ENCODE measurements around the gene FETUB. TPM values are rescaled to one million over a fixed set of nuclear protein-coding genes. Genes with fewer than 3 reads are reported as not detected.
"Not testable (repeated sequence)": the region's sequence is repeated elsewhere in the genome, so short reads cannot be mapped to it uniquely, and the experiment has no call there.

FETUB gene
- polyA plus RNA-seq, 2 donors = 3.3 to 5.0 TPM

- Histone ChIP-seq H3K9me3 (ENCODE audit: control insufficient read depth in 2 of 2, insufficient read depth in 1 of 2, low read depth in 1 of 2, low read length in 1 of 2) (peaks cover 0 to 3% of the 10 kb centered on the region in 2 donors), H3K36me3 (ENCODE audit: control insufficient read depth in 2 of 2, insufficient read depth in 2 of 2, low read length in 1 of 2) (no peaks in the 10 kb centered on the region), H3K27me3 (ENCODE audit: control insufficient read depth in 1 of 2, insufficient read depth in 2 of 2, low read length in 2 of 2) (no peaks in the 10 kb centered on the region), H3K4me1 (ENCODE audit: control insufficient read depth in 2 of 2, insufficient read depth in 2 of 2, low read length in 1 of 2) (peaks cover 0 to 2% of the 10 kb centered on the region in 2 donors), H3K4me3 (ENCODE audit: low read depth in 1 of 2, low read length in 2 of 2) (no peak overlapping the region), H3K27ac (ENCODE audit: low read depth in 2 of 2, low read length in 1 of 2) (no peak overlapping the region)
- 64 to 80% methylated on average over 3 of the region's 3 CpGs for WGBS, 2 donors
Observed at GRCh38 chr3:186682812-186683211, 42.6 kb downstream of the FETUB start.

DNA sequence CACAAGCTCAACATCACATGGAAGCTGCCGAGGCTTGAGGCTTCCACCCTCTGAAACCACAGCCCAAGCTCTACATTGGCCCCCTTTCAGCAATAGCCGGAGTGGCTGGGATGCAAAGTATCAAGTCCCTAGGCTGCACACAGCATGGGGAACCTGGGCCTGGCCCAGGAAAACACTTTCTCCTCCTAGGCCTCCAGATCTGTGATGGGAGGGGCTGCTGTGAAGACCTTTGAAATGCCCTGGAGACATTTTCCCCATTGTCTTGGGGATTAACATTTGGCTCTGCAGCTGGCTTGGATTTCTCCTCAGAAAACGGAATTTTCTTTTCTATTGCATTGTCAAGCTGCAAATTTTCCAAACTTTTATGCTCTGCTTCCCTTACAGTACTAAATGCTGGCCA, 43.8 kb downstream of the FETUB start:
- peaks cover 0 to 3% of the 10 kb centered on the region in 2 donors for H3K9me3 ChIP-seq (ENCODE audit: control insufficient read depth in 2 of 2, insufficient read depth in 1 of 2, low read depth in 1 of 2, low read length in 1 of 2)
- no peak overlapping the region for H3K27ac ChIP-seq (ENCODE audit: low read depth in 2 of 2, low read length in 1 of 2)
- no peak overlapping the region for H3K4me3 ChIP-seq (ENCODE audit: low read depth in 1 of 2, low read length in 2 of 2)
- no peaks in the 10 kb centered on the region for H3K27me3 ChIP-seq (ENCODE audit: control insufficient read depth in 1 of 2, insufficient read depth in 2 of 2, low read length in 2 of 2)
- WGBS, 2 donors = 39 to 51% methylated on average over 3 of the region's 3 CpGs
- H3K4me1 ChIP-seq (ENCODE audit: control insufficient read depth in 2 of 2, insufficient read depth in 2 of 2, low read length in 1 of 2) = peaks cover 0 to 2% of the 10 kb centered on the region in 2 donors
- H3K36me3 ChIP-seq (ENCODE audit: control insufficient read depth in 2 of 2, insufficient read depth in 2 of 2, low read length in 1 of 2) = no peaks in the 10 kb centered on the region

DNA sequence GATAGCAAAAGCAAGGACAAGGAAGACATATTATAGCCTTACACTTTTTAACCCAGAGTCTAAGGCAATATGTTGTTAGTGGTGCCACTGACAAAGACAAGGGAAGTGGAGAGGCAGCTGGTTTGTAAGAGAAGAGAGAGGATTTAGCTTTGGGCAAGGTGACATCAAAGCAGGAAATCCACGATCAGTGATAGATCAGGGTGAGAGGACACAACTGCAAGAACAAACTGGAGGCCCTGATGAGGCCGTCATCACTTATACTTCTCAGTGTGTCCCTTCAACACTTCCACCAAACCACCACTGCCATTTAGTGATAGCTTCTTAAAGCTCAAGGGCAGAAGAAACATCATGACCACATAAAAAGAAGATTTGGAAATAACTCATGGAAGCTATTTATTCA, 46.3 kb downstream of the FETUB start:
- not testable (repeated sequence) for H3K9me3 ChIP-seq (ENCODE audit: control insufficient read depth in 2 of 2, insufficient read depth in 1 of 2, low read depth in 1 of 2, low read length in 1 of 2); H3K4me1 ChIP-seq (ENCODE audit: control insufficient read depth in 2 of 2, insufficient read depth in 2 of 2, low read length in 1 of 2); H3K27me3 ChIP-seq (ENCODE audit: control insufficient read depth in 1 of 2, insufficient read depth in 2 of 2, low read length in 2 of 2); H3K27ac ChIP-seq (ENCODE audit: low read depth in 2 of 2, low read length in 1 of 2); H3K4me3 ChIP-seq (ENCODE audit: low read depth in 1 of 2, low read length in 2 of 2); H3K36me3 ChIP-seq (ENCODE audit: control insufficient read depth in 2 of 2, insufficient read depth in 2 of 2, low read length in 1 of 2)
- WGBS, 2 donors = 70 to 80% methylated on average over 2 of the region's 2 CpGs

DNA sequence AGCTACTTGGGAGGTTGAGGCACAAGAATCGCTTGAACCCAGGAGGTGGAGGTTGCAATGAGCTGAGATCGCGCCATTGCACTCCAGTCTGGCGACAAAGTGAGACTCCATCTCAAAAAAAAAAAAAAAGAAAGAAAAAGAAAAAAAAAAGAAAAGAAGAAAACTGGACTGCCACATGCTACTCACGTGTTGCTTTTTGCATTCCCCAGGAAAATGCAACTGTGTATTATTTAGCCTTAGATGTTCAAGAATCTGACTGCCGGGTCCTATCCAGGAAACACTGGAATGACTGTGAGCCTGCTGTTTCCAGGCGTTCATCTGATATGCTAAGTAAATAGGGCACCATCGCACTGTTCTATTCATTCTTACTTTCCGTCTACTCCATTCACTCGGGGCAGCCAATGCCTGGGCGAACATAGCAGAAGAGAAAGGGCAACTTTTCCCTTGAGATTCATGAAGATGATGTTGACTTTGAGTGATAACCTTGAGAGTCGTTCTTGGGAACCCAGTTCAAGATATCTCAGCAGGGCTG, 47.0 kb downstream of the FETUB start:
- H3K36me3 ChIP-seq (ENCODE audit: control insufficient read depth in 2 of 2, insufficient read depth in 2 of 2, low read length in 1 of 2) = no peaks in the 10 kb centered on the region
- no peak overlapping the region for H3K4me3 ChIP-seq (ENCODE audit: low read depth in 1 of 2, low read length in 2 of 2)
- peaks cover 0 to 3% of the 10 kb centered on the region in 2 donors for H3K9me3 ChIP-seq (ENCODE audit: control insufficient read depth in 2 of 2, insufficient read depth in 1 of 2, low read depth in 1 of 2, low read length in 1 of 2)
- H3K27ac ChIP-seq (ENCODE audit: low read depth in 2 of 2, low read length in 1 of 2) = no peak overlapping the region
- H3K27me3 ChIP-seq (ENCODE audit: control insufficient read depth in 1 of 2, insufficient read depth in 2 of 2, low read length in 2 of 2) = no peaks in the 10 kb centered on the region
- H3K4me1 ChIP-seq (ENCODE audit: control insufficient read depth in 2 of 2, insufficient read depth in 2 of 2, low read length in 1 of 2) = no peaks in the 10 kb centered on the region
- 59 to 81% methylated on average over 12 of the region's 12 CpGs for WGBS, 2 donors

GRCh38 chr3:186690304-186690703, 50.1 kb downstream of the FETUB start:
- not testable (repeated sequence) for H3K27me3 ChIP-seq (ENCODE audit: control insufficient read depth in 1 of 2, insufficient read depth in 2 of 2, low read length in 2 of 2); H3K27ac ChIP-seq (ENCODE audit: low read depth in 2 of 2, low read length in 1 of 2); H3K9me3 ChIP-seq (ENCODE audit: control insufficient read depth in 2 of 2, insufficient read depth in 1 of 2, low read depth in 1 of 2, low read length in 1 of 2); H3K36me3 ChIP-seq (ENCODE audit: control insufficient read depth in 2 of 2, insufficient read depth in 2 of 2, low read length in 1 of 2); H3K4me3 ChIP-seq (ENCODE audit: low read depth in 1 of 2, low read length in 2 of 2); H3K4me1 ChIP-seq (ENCODE audit: control insufficient read depth in 2 of 2, insufficient read depth in 2 of 2, low read length in 1 of 2)
- WGBS, 2 donors = 87 to 95% methylated on average over 1 of the region's 1 CpG

- H3K9me3 ChIP-seq (ENCODE audit: control insufficient read depth in 2 of 2, insufficient read depth in 1 of 2, low read depth in 1 of 2, low read length in 1 of 2) = no peaks in the 10 kb centered on the region
- H3K27ac ChIP-seq (ENCODE audit: low read depth in 2 of 2, low read length in 1 of 2) = no peak overlapping the region
- no peaks in the 10 kb centered on the region for H3K27me3 ChIP-seq (ENCODE audit: control insufficient read depth in 1 of 2, insufficient read depth in 2 of 2, low read length in 2 of 2)
- no peaks in the 10 kb centered on the region for H3K4me1 ChIP-seq (ENCODE audit: control insufficient read depth in 2 of 2, insufficient read depth in 2 of 2, low read length in 1 of 2)
- H3K4me3 ChIP-seq (ENCODE audit: low read depth in 1 of 2, low read length in 2 of 2) = no peak overlapping the region
- 65 to 76% methylated on average over 7 of the region's 7 CpGs for WGBS, 2 donors
- H3K36me3 ChIP-seq (ENCODE audit: control insufficient read depth in 2 of 2, insufficient read depth in 2 of 2, low read length in 1 of 2) = no peaks in the 10 kb centered on the region
Observed at GRCh38 chr3:186691676-186692075, 51.5 kb downstream of the FETUB start.

DNA sequence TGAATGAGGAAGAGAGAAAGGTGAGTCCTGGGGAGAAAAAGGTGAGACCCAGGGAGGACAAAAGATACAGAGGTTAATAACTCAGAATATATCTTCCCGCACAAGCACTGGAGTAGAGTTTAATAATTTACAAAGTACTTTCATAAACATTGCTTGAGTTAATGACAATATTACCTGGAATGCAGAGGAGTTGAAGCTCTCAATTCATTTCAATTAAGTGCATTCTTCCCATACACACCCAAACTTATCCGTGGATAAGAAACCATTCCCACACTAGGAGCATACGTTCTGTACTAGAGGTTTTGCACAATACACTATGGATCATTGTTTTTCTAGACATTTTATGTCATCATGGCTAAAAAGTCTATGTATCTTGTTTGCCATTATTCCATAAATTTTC, 53.6 kb downstream of the FETUB start:
- H3K4me1 ChIP-seq (ENCODE audit: control insufficient read depth in 2 of 2, insufficient read depth in 2 of 2, low read length in 1 of 2) = no peaks in the 10 kb centered on the region
- H3K27ac ChIP-seq (ENCODE audit: low read depth in 2 of 2, low read length in 1 of 2) = no peak overlapping the region
- H3K9me3 ChIP-seq (ENCODE audit: control insufficient read depth in 2 of 2, insufficient read depth in 1 of 2, low read depth in 1 of 2, low read length in 1 of 2) = no peaks in the 10 kb centered on the region
- no peaks in the 10 kb centered on the region for H3K27me3 ChIP-seq (ENCODE audit: control insufficient read depth in 1 of 2, insufficient read depth in 2 of 2, low read length in 2 of 2)
- H3K36me3 ChIP-seq (ENCODE audit: control insufficient read depth in 2 of 2, insufficient read depth in 2 of 2, low read length in 1 of 2) = no peaks in the 10 kb centered on the region
- WGBS, 2 donors = 66 to 87% methylated on average over 3 of the region's 3 CpGs
- no peak overlapping the region for H3K4me3 ChIP-seq (ENCODE audit: low read depth in 1 of 2, low read length in 2 of 2)

DNA sequence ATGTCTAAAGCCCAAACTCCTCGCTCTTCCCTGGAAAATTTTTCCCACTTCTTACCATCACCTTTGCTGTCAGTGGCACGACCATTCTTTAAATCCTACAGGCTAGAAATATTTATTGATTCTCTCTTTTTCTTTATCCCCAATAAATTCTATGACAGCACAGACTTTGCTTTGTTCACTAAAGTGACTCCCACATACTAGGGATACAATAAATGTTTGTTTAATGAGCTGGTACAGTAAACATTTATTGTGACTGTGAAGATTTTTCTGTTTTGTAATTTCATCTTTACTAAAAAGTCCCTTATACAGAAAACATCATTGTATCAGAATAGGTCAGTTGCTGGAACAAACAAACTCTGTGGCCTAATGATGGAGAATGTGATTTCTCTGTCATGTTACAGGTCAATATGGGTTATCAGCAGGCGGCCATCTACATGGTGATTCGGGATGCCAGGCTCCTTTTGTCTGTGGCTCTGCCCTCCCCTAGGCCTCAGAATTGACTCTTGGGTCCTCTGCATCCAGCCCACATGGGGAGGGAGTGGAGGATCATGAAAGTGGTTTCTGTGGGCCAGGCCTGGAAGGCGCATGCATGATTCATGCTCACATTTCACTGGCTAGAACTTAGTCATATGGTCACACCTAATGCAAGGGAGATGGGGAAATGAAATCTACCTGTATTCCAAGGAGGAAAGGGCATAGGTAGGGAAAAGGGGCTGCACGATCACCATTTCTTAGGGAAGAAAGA, 54.3 kb downstream of the FETUB start:
- WGBS, 2 donors = 83 to 87% methylated on average over 6 of the region's 6 CpGs
- no peaks in the 10 kb centered on the region for H3K4me1 ChIP-seq (ENCODE audit: control insufficient read depth in 2 of 2, insufficient read depth in 2 of 2, low read length in 1 of 2)
- no peak overlapping the region for H3K4me3 ChIP-seq (ENCODE audit: low read depth in 1 of 2, low read length in 2 of 2)
- no peak overlapping the region for H3K27ac ChIP-seq (ENCODE audit: low read depth in 2 of 2, low read length in 1 of 2)
- no peaks in the 10 kb centered on the region for H3K9me3 ChIP-seq (ENCODE audit: control insufficient read depth in 2 of 2, insufficient read depth in 1 of 2, low read depth in 1 of 2, low read length in 1 of 2)
- H3K36me3 ChIP-seq (ENCODE audit: control insufficient read depth in 2 of 2, insufficient read depth in 2 of 2, low read length in 1 of 2) = no peaks in the 10 kb centered on the region
- no peaks in the 10 kb centered on the region for H3K27me3 ChIP-seq (ENCODE audit: control insufficient read depth in 1 of 2, insufficient read depth in 2 of 2, low read length in 2 of 2)

DNA sequence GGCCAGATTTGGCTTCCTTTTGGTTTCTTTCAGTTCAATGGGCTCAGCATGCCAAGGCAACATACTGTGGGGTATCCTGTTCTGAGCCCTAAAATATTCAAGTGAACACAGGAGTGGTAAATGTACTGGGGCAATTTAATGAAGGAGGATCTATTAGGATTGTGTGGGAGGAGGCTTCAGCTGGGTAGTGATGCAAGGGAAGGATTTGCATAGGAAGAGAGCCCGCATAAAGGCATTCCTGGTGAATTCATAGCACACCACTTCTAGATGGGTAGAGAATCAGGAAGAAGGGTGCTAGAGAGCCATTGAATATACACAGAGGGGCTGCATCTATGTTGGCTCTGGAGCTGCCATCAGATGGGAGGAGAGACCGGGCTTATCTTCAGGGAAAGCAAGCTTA, 56.3 kb downstream of the FETUB start:
- no peak overlapping the region for H3K4me3 ChIP-seq (ENCODE audit: low read depth in 1 of 2, low read length in 2 of 2)
- no peak overlapping the region for H3K27ac ChIP-seq (ENCODE audit: low read depth in 2 of 2, low read length in 1 of 2)
- H3K9me3 ChIP-seq (ENCODE audit: control insufficient read depth in 2 of 2, insufficient read depth in 1 of 2, low read depth in 1 of 2, low read length in 1 of 2) = no peaks in the 10 kb centered on the region
- no peaks in the 10 kb centered on the region for H3K36me3 ChIP-seq (ENCODE audit: control insufficient read depth in 2 of 2, insufficient read depth in 2 of 2, low read length in 1 of 2)
- H3K27me3 ChIP-seq (ENCODE audit: control insufficient read depth in 1 of 2, insufficient read depth in 2 of 2, low read length in 2 of 2) = no peaks in the 10 kb centered on the region
- WGBS, 2 donors = 90% methylated on average over 2 of the region's 2 CpGs
- H3K4me1 ChIP-seq (ENCODE audit: control insufficient read depth in 2 of 2, insufficient read depth in 2 of 2, low read length in 1 of 2) = no peaks in the 10 kb centered on the region

GRCh38 chr3:186697510-186697909, 57.3 kb downstream of the FETUB start:
- H3K27ac ChIP-seq (ENCODE audit: low read depth in 2 of 2, low read length in 1 of 2) = no peak overlapping the region
- no peaks in the 10 kb centered on the region for H3K27me3 ChIP-seq (ENCODE audit: control insufficient read depth in 1 of 2, insufficient read depth in 2 of 2, low read length in 2 of 2)
- no peak overlapping the region for H3K4me3 ChIP-seq (ENCODE audit: low read depth in 1 of 2, low read length in 2 of 2)
- H3K36me3 ChIP-seq (ENCODE audit: control insufficient read depth in 2 of 2, insufficient read depth in 2 of 2, low read length in 1 of 2) = no peaks in the 10 kb centered on the region
- no peaks in the 10 kb centered on the region for H3K9me3 ChIP-seq (ENCODE audit: control insufficient read depth in 2 of 2, insufficient read depth in 1 of 2, low read depth in 1 of 2, low read length in 1 of 2)
- 84 to 86% methylated on average over 4 of the region's 4 CpGs for WGBS, 2 donors
- no peaks in the 10 kb centered on the region for H3K4me1 ChIP-seq (ENCODE audit: control insufficient read depth in 2 of 2, insufficient read depth in 2 of 2, low read length in 1 of 2)
